Trophoblast cell (in vitro differentiated cells and primary cell): ENCODE data around the gene SMG5.
"Not testable (repeated sequence)": the region's sequence is repeated elsewhere in the genome, so short reads cannot be mapped to it uniquely, and the experiment has no call there.

Source experiments
- DNase-seq, 2 donors: peaks; one replicate each; pipeline ENCODE4 v3.0.0-alpha.2; 2016
- H2AFZ ChIP-seq: 2 replicates; pipeline ENCODE4 v1.6.1; 2013; ENCODE audit warnings: low read length, moderate library complexity, mild to moderate bottlenecking; ENCODE audit not compliant: insufficient read depth, poor library complexity
- H2AK5ac ChIP-seq: 2 replicates; pipeline ENCODE4 v1.6.1; 2013; ENCODE audit warnings: mild to moderate bottlenecking, low read length
- H2BK120ac ChIP-seq: 2 replicates; pipeline ENCODE4 v1.6.1; 2013; ENCODE audit warnings: low read length, mild to moderate bottlenecking, moderate library complexity; ENCODE audit not compliant: insufficient read depth, poor library complexity
- H2BK12ac ChIP-seq: 2 replicates; pipeline ENCODE4 v1.6.1; 2013; ENCODE audit warnings: mild to moderate bottlenecking, low read length, moderate library complexity
- H2BK5ac ChIP-seq: 2 replicates; pipeline ENCODE4 v1.6.1; 2013; ENCODE audit warnings: low read length, low read depth, moderate library complexity, mild to moderate bottlenecking; ENCODE audit not compliant: poor library complexity
- H3K14ac ChIP-seq: 2 replicates; pipeline ENCODE4 v1.6.1; 2013; ENCODE audit warnings: mild to moderate bottlenecking, low read length
- H3K18ac ChIP-seq: 2 replicates; pipeline ENCODE4 v1.6.1; 2013; ENCODE audit warnings: mild to moderate bottlenecking, low read length
- H3K23ac ChIP-seq: 2 replicates; pipeline ENCODE4 v1.6.1; 2013; ENCODE audit warnings: low read length
- H3K27ac ChIP-seq: 2 replicates; pipeline ENCODE4 v1.5.1; 2013; ENCODE audit warnings: low read depth, mild to moderate bottlenecking, inconsistent platforms, low read length, moderate library complexity
- H3K27me3 ChIP-seq: 2 replicates; pipeline ENCODE4 v1.6.1; 2013; ENCODE audit warnings: inconsistent platforms, mild to moderate bottlenecking, low read length, moderate library complexity; ENCODE audit not compliant: insufficient read depth
- H3K36me3 ChIP-seq, 2 experiments: 1 replicate in 1 of 2; 2 replicates in 1 of 2; pipeline ENCODE4 v1.6.1; 2013; ENCODE audit warnings: low read length in 2 of 2, mild to moderate bottlenecking in 2 of 2, moderate library complexity in 1 of 2; ENCODE audit not compliant: insufficient read depth in 2 of 2, control insufficient read depth in 1 of 2
- H3K4ac ChIP-seq: 2 replicates; pipeline ENCODE4 v1.6.1; 2013; ENCODE audit warnings: low read depth, mild to moderate bottlenecking, low read length, moderate library complexity
- H3K4me1 ChIP-seq, 2 experiments: 1 replicate in 1 of 2; 2 replicates in 1 of 2; pipeline ENCODE4 v1.6.1; 2013; ENCODE audit warnings: low read length in 2 of 2, mild to moderate bottlenecking in 2 of 2, moderate library complexity in 1 of 2; ENCODE audit not compliant: insufficient read depth in 2 of 2, control insufficient read depth in 1 of 2
- H3K4me2 ChIP-seq: 2 replicates; pipeline ENCODE4 v1.6.1; 2013; ENCODE audit warnings: inconsistent platforms, mild to moderate bottlenecking, low read length, moderate library complexity
- H3K4me3 ChIP-seq: 2 replicates; pipeline ENCODE4 v1.5.1; 2013; ENCODE audit warnings: mild to moderate bottlenecking, low read depth, low read length, inconsistent platforms
- H3K79me1 ChIP-seq: one replicate; pipeline ENCODE4 v1.6.1; 2013; ENCODE audit warnings: low read length
- H3K79me2 ChIP-seq: 2 replicates; pipeline ENCODE4 v1.6.1; 2013; ENCODE audit warnings: low read length, mild to moderate bottlenecking; ENCODE audit not compliant: control insufficient read depth, insufficient read depth, poor library complexity
- H3K9ac ChIP-seq: 2 replicates; pipeline ENCODE4 v1.6.1; 2013; ENCODE audit warnings: mild to moderate bottlenecking, low read length
- H3K9me3 ChIP-seq: 2 replicates; pipeline ENCODE4 v1.6.1; 2013; ENCODE audit warnings: low read depth, mild to moderate bottlenecking, control low read depth, inconsistent platforms, low read length; ENCODE audit not compliant: insufficient read depth
- H4K12ac ChIP-seq: 2 replicates; pipeline ENCODE4 v1.6.1; 2013; ENCODE audit warnings: low read depth, mild to moderate bottlenecking, low read length, moderate library complexity
- H4K8ac ChIP-seq: 2 replicates; pipeline ENCODE4 v1.6.1; 2013; ENCODE audit warnings: low read depth, mild to moderate bottlenecking, low read length, moderate library complexity
- H4K91ac ChIP-seq: one replicate; pipeline ENCODE4 v1.6.1; 2013; ENCODE audit warnings: low read depth, mild to moderate bottlenecking, low read length, moderate library complexity
- WGBS: extraction: QIAGEN DNeasy Blood & Tissue Kit; methylation state at CpG from one replicate; pipeline ENCODE4 v1.1.7; 2013; ENCODE audit warnings: missing lambda C conversion rate; ENCODE audit not compliant: insufficient read length, insufficient coverage; ENCODE audit errors: extremely low coverage; 5-methylcytosine and 5-hydroxymethylcytosine counted together

Gene SMG5

GRCh38 chr1:156216361-156217086 is 66.1 kb downstream of the SMG5 start:
- H3K4me3 ChIP-seq, H3K36me3 ChIP-seq, H2AFZ ChIP-seq, H3K4me1 ChIP-seq, H3K4me2 ChIP-seq, H4K8ac ChIP-seq, H3K4ac ChIP-seq, H3K79me2 ChIP-seq, H3K18ac ChIP-seq, H3K9ac ChIP-seq, H4K91ac ChIP-seq, H2BK12ac ChIP-seq, H2BK120ac ChIP-seq, H3K9me3 ChIP-seq, DNase-seq, H3K23ac ChIP-seq, H3K27ac ChIP-seq, H3K27me3 ChIP-seq, H4K12ac ChIP-seq, H3K79me1 ChIP-seq, H3K14ac ChIP-seq, H2AK5ac ChIP-seq, H2BK5ac ChIP-seq: not testable (repeated sequence)
- WGBS = no CpG with 5 or more reads among the region's 55 CpGs

- H2AK5ac ChIP-seq = no peak overlapping the region
- peaks cover 2% of the 10 kb centered on the region for H3K79me1 ChIP-seq
- H3K9ac ChIP-seq = no peak overlapping the region
- H4K12ac ChIP-seq = no peak overlapping the region
- no peak overlapping the region for H3K4me3 ChIP-seq
- no peak overlapping the region for H3K18ac ChIP-seq
- peak overlapping the region; percentile 6 for H3K4ac ChIP-seq
- H3K4me2 ChIP-seq = peak overlapping the region; percentile 6
- no peaks in the 10 kb centered on the region for H3K27me3 ChIP-seq
- H2BK5ac ChIP-seq = no peak overlapping the region
- no peak overlapping the region for H3K23ac ChIP-seq
- no peak overlapping the region for H2AFZ ChIP-seq
- H3K14ac ChIP-seq = no peak overlapping the region
- WGBS = no CpG with 5 or more reads among the region's 16 CpGs
- H4K91ac ChIP-seq = no peak overlapping the region
- H3K36me3 ChIP-seq = peaks cover 10 to 12% of the 10 kb centered on the region in 2 experiments
- no peak overlapping the region for H4K8ac ChIP-seq
- peaks cover 1% of the 10 kb centered on the region for H3K79me2 ChIP-seq
- no peak overlapping the region for H3K27ac ChIP-seq
- H3K9me3 ChIP-seq = peaks cover 2% of the 10 kb centered on the region
- peaks cover 0 to 6% of the 10 kb centered on the region in 2 experiments for H3K4me1 ChIP-seq
- no peak overlapping the region for H2BK120ac ChIP-seq
- H2BK12ac ChIP-seq = no peak overlapping the region
- DNase-seq = peak; percentile 40 to 59
Measured at GRCh38 chr1:156214024-156214748, 68.4 kb downstream of the SMG5 start.

GRCh38 chr1:156213644-156213966 is 69.0 kb downstream of the SMG5 start:
- peaks cover 1% of the 10 kb centered on the region for H3K79me2 ChIP-seq
- DNase-seq = no peak
- peak overlapping the region; percentile 9 for H3K4ac ChIP-seq
- peaks cover 10 to 12% of the 10 kb centered on the region in 2 experiments for H3K36me3 ChIP-seq
- H4K12ac ChIP-seq = peak overlapping the region; percentile 40
- H2BK12ac ChIP-seq = no peak overlapping the region
- no CpG with 5 or more reads among the region's 11 CpGs for WGBS
- H3K4me1 ChIP-seq = peaks cover 0 to 6% of the 10 kb centered on the region in 2 experiments
- H2AFZ ChIP-seq = peak overlapping the region; percentile 80
- H3K23ac ChIP-seq = no peak overlapping the region
- H3K79me1 ChIP-seq = peaks cover 2% of the 10 kb centered on the region
- peak overlapping the region; percentile 44 for H3K9ac ChIP-seq
- no peak overlapping the region for H2BK5ac ChIP-seq
- no peak overlapping the region for H2AK5ac ChIP-seq
- H3K27me3 ChIP-seq = no peaks in the 10 kb centered on the region
- H3K9me3 ChIP-seq = peaks cover 2% of the 10 kb centered on the region
- peak overlapping the region; percentile 12 for H2BK120ac ChIP-seq
- H3K18ac ChIP-seq = no peak overlapping the region
- H3K4me2 ChIP-seq = peak overlapping the region; percentile 62
- peak overlapping the region; percentile 11 for H3K27ac ChIP-seq
- peak overlapping the region; percentile 88 for H3K4me3 ChIP-seq
- peak overlapping the region; percentile 58 for H4K91ac ChIP-seq
- peak overlapping the region; percentile 70 for H4K8ac ChIP-seq
- peak overlapping the region; percentile 71 for H3K14ac ChIP-seq

- Histone ChIP-seq H3K23ac (no peak within 1 kb of the TSS), H3K9me3 (peaks cover 2% of the 10 kb centered on the region), H4K8ac (peak within 1 kb of the TSS; percentile 96), H3K36me3 (peaks cover 10 to 12% of the 10 kb centered on the region in 2 experiments), H3K4me3 (peak within 1 kb of the TSS; percentile 88), H3K4me1 (peaks cover 0 to 6% of the 10 kb centered on the region in 2 experiments), H3K4ac (peak within 1 kb of the TSS; percentile 37), H4K12ac (peak within 1 kb of the TSS; percentile 87), H2BK5ac (peak within 1 kb of the TSS; percentile 92), H3K27me3 (no peaks in the 10 kb centered on the region), H3K79me1 (peaks cover 2% of the 10 kb centered on the region), H2BK12ac (peak within 1 kb of the TSS; percentile 76), H3K18ac (peak within 1 kb of the TSS; percentile 97), H3K14ac (peak within 1 kb of the TSS; percentile 94), H4K91ac (peak within 1 kb of the TSS; percentile 86), H2AK5ac (peak within 1 kb of the TSS; percentile 89), H3K79me2 (peaks cover 1% of the 10 kb centered on the region), H3K27ac (peak within 1 kb of the TSS; percentile 90), H2BK120ac (peak within 1 kb of the TSS; percentile 80), H2AFZ (peak within 1 kb of the TSS; percentile 92), H3K9ac (peak within 1 kb of the TSS; percentile 93), H3K4me2 (peak within 1 kb of the TSS; percentile 62)
- peak; percentile 96 to 97 for DNase-seq
- WGBS = no CpG with 5 or more reads among the region's 61 CpGs
Measured at GRCh38 chr1:156212833-156213643, 69.6 kb downstream of the SMG5 start, which contains the start of gene PMF1. PMF1 (plus strand) TSS chr1:156213007; CDS start chr1:156213016, 9 bp downstream.
